NCI-H82 (cell line): ENCODE results near the gene ADIRF.
A peak's percentile ranks its signal among the peaks of the same experiment; 100 is the strongest.
"Not testable (repeated sequence)": the region's sequence is repeated elsewhere in the genome, so short reads cannot be mapped to it uniquely, and the experiment has no call there.

ENCODE experiments used
- DNase-seq: peaks from one replicate; lab custom pipeline; 2025; lab: John Stamatoyannopoulos, UW

ADIRF gene

GRCh38 chr10:86960863-86961434 lies 7.3 kb upstream of the ADIRF start:
- DNase-seq = no peak

GRCh38 chr10:86961481-86962091 lies 6.7 kb upstream of the ADIRF start:
- DNase-seq = no peak

GRCh38 chr10:86962136-86962980 lies 5.9 kb upstream of the ADIRF start:
- no peak for DNase-seq

GRCh38 chr10:86962981-86963310 lies 5.3 kb upstream of the ADIRF start:
- no peak for DNase-seq

- no peak for DNase-seq
These were observed 4.9 kb upstream of the ADIRF start for GRCh38 chr10:86963341-86963919.

- DNase-seq = no peak
These were observed 4.0 kb upstream of the ADIRF start for GRCh38 chr10:86964061-86964846.

GRCh38 chr10:86964847-86965190 lies 3.5 kb upstream of the ADIRF start:
- no peak for DNase-seq

- DNase-seq = no peak
These were observed 2.2 kb upstream of the ADIRF start for GRCh38 chr10:86965986-86966654.

- no peak for DNase-seq
These were observed 771 bp upstream of the ADIRF start for GRCh38 chr10:86967481-86967941.

GRCh38 chr10:86968994-86969355 lies 693 bp downstream of the ADIRF start:
- no peak for DNase-seq

- no peak for DNase-seq
These were observed 1.2 kb downstream of the ADIRF start for GRCh38 chr10:86969421-86970041.

GRCh38 chr10:86970162-86970981 lies 2.1 kb downstream of the ADIRF start:
- no peak for DNase-seq

- DNase-seq = no peak
These were observed 2.6 kb downstream of the ADIRF start for GRCh38 chr10:86970982-86971231.

GRCh38 chr10:86971232-86971991 lies 3.1 kb downstream of the ADIRF start:
- peak; percentile 31 for DNase-seq

GRCh38 chr10:86972613-86973380 lies 4.5 kb downstream of the ADIRF start:
- DNase-seq = no peak

GRCh38 chr10:86974484-86974883 lies 6.2 kb downstream of the ADIRF start:
- DNase-seq = no peak

- no peak for DNase-seq
These were observed 8.2 kb downstream of the ADIRF start for GRCh38 chr10:86976362-86977056.

GRCh38 chr10:86978457-86978856 lies 10.2 kb downstream of the ADIRF start:
- DNase-seq = not testable (repeated sequence)
